HepG2 (cell line): ENCODE measurements around the gene SMTNL2. TPM values are rescaled to one million over a fixed set of nuclear protein-coding genes. Genes with fewer than 3 reads are reported as not detected.
A peak's percentile ranks its signal among the peaks of the same experiment; 100 is the strongest.

ENCODE experiments used
- AGO1 ChIP-seq: fragments of 200-400 bp; formaldehyde crosslinking; IDR thresholded peaks from 2 replicates; pipeline ENCODE4 v1.6.1; 2017; ENCODE audit warnings: mild to moderate bottlenecking, low read depth, low read length, moderate library complexity; ENCODE audit not compliant: poor library complexity, severe bottlenecking
- ATM ChIP-seq: fragments of 450-650 bp; IDR thresholded peaks from 2 replicates; pipeline ENCODE4 v1.7.1; 2017; ENCODE audit warnings: mild to moderate bottlenecking, borderline replicate concordance
- CEBPB ChIP-seq: IDR thresholded peaks from 2 replicates; pipeline ENCODE4 v1.6.1; 2011; ENCODE audit warnings: low read depth, low read length, improper control_type of control experiment, borderline replicate concordance
- FOXA3 ChIP-seq: IDR thresholded peaks from 2 replicates; pipeline ENCODE4 v1.6.1; 2016; ENCODE audit warnings: missing genetic modification reagents, missing compliant biosample characterization
- HMG20B ChIP-seq: conservative IDR thresholded peaks from 2 replicates; pipeline ENCODE4 v1.6.1; 2016; ENCODE audit warnings: missing genetic modification reagents, missing compliant biosample characterization
- HNF4G ChIP-seq, 2 experiments: sonication (generic) in 1 of 2; formaldehyde crosslinking in 1 of 2; IDR thresholded peaks; 2 replicates each; pipeline versions ENCODE4 v1.4.0 to v1.6.1; 2011 to 2020; ENCODE audit warnings: borderline replicate concordance in 2 of 2, low read depth in 2 of 2, mild to moderate bottlenecking in 2 of 2, low read length in 1 of 2, missing genetic modification reagents in 1 of 2, moderate library complexity in 1 of 2
- HNRNPH1 ChIP-seq: fragments of 200-400 bp; formaldehyde crosslinking; optimal IDR thresholded peaks from 2 replicates; pipeline ENCODE3; 2017; ENCODE audit warnings: mild to moderate bottlenecking, low read depth, low read length
- HOXA7 ChIP-seq: sonication (generic); formaldehyde crosslinking; IDR thresholded peaks from 2 replicates; pipeline ENCODE4 v1.8.1; 2022; ENCODE audit warnings: mild to moderate bottlenecking, missing genetic modification reagents, moderate library complexity
- MED1 ChIP-seq: sonication (generic); formaldehyde crosslinking; IDR thresholded peaks from 2 replicates; pipeline ENCODE4 v1.4.0; 2020; ENCODE audit warnings: missing genetic modification reagents
- MEF2D ChIP-seq: sonication (generic); formaldehyde crosslinking; IDR thresholded peaks from 2 replicates; pipeline ENCODE4 v1.5.1; 2020; ENCODE audit warnings: mild to moderate bottlenecking, missing genetic modification reagents
- MTF2 ChIP-seq: sonication (generic); formaldehyde crosslinking; IDR thresholded peaks from 2 replicates; pipeline ENCODE4 v1.5.0; 2020; ENCODE audit warnings: missing genetic modification reagents, borderline replicate concordance
- MXI1 ChIP-seq: IDR thresholded peaks from 3 replicates; pipeline ENCODE4 v1.6.1; 2012; ENCODE audit warnings: low read depth, low read length, inconsistent platforms, borderline replicate concordance
- NCOA2 ChIP-seq: sonication (generic); formaldehyde crosslinking; IDR thresholded peaks from 2 replicates; pipeline ENCODE4 v1.8.0; 2022; ENCODE audit warnings: inconsistent platforms
- ONECUT2 ChIP-seq: sonication (generic); formaldehyde crosslinking; IDR thresholded peaks from 2 replicates; pipeline ENCODE4 v1.4.0; 2020; ENCODE audit warnings: missing genetic modification reagents
- PITX1 ChIP-seq: sonication (generic); formaldehyde crosslinking; IDR thresholded peaks from 2 replicates; pipeline ENCODE4 v1.5.1; 2020; ENCODE audit warnings: mild to moderate bottlenecking, missing genetic modification reagents
- POLR2AphosphoS5 ChIP-seq: IDR thresholded peaks from 2 replicates; pipeline ENCODE4 v1.6.1; 2012; ENCODE audit warnings: low read depth, low read length
- RARA ChIP-seq: IDR thresholded peaks from 2 replicates; pipeline ENCODE4 v1.6.1; 2016; ENCODE audit warnings: missing genetic modification reagents, missing compliant biosample characterization
- TEAD2 ChIP-seq: sonication (generic); formaldehyde crosslinking; IDR thresholded peaks from 2 replicates; pipeline ENCODE4 v1.9.0; 2021; ENCODE audit warnings: missing genetic modification reagents
- TEAD3 ChIP-seq: optimal IDR thresholded peaks from 2 replicates; pipeline ENCODE3; 2016; ENCODE audit warnings: borderline replicate concordance
- XBP1 ChIP-seq: sonication (generic); formaldehyde crosslinking; IDR thresholded peaks from 2 replicates; pipeline ENCODE4 v1.5.0; 2020; ENCODE audit warnings: missing genetic modification reagents
- ZKSCAN1 ChIP-seq: fragments of 150-350 bp; IDR thresholded peaks from 2 replicates; pipeline ENCODE4 v1.6.1; 2014; ENCODE audit warnings: low read length
- ZNF260 ChIP-seq: sonication (generic); formaldehyde crosslinking; IDR thresholded peaks from 2 replicates; pipeline ENCODE4 v1.4.0; 2020; ENCODE audit warnings: missing genetic modification reagents, low read depth, mild to moderate bottlenecking, borderline replicate concordance
- ZNF331 ChIP-seq: sonication (generic); formaldehyde crosslinking; IDR thresholded peaks from 2 replicates; pipeline ENCODE4 v1.4.0; 2020; ENCODE audit warnings: missing genetic modification reagents
- ZNF530 ChIP-seq: sonication (generic); formaldehyde crosslinking; IDR thresholded peaks from 2 replicates; pipeline ENCODE4 v1.5.0; 2020; ENCODE audit warnings: low read depth, mild to moderate bottlenecking, missing genetic modification reagents
- ZNF569 ChIP-seq: sonication (generic); formaldehyde crosslinking; IDR thresholded peaks from 2 replicates; pipeline ENCODE4 v1.5.0; 2020; ENCODE audit warnings: mild to moderate bottlenecking, missing genetic modification reagents, moderate library complexity, borderline replicate concordance
- ZNF589 ChIP-seq: sonication (generic); formaldehyde crosslinking; conservative IDR thresholded peaks from 2 replicates; pipeline ENCODE4 v1.8.0; 2022; ENCODE audit warnings: mild to moderate bottlenecking, moderate library complexity, missing genetic modification reagents
- polyA plus RNA-seq, 8 experiments: library from polyadenylated mRNA; depleted of rRNA in 3 of 8; stranded (reverse) in 7 of 8; unstranded in 1 of 8; fragments of >200 nt; fragmentation: Illumina TruSeq in 4 of 8; extraction: Trizol in 4 of 8; gene quantifications; 2 replicates each; pipeline versions ENCODE4 v1.2.1 to v1.2.3, GENCODE V29; 2011 to 2016; ENCODE audit warnings: low read depth in 4 of 8, missing spikeins in 1 of 8, mixed read lengths in 1 of 8; ENCODE audit not compliant: insufficient read depth in 1 of 8
- total RNA-seq, 5 experiments: library from RNA; depleted of rRNA; stranded (reverse); fragments of >200 nt; fragmentation: Illumina TruSeq; extraction: Trizol; gene quantifications; 2 replicates each; pipeline ENCODE4 v1.2.3, GENCODE V29; 2016; ENCODE audit warnings: low read depth in 1 of 5
- TF ChIP-seq, protein P1 (sequence below): sonication (generic); formaldehyde crosslinking; conservative IDR thresholded peaks from 2 replicates; pipeline ENCODE4 v1.5.0; 2020; ENCODE audit warnings: missing genetic modification reagents
- TF ChIP-seq, protein P2 (sequence below): IDR thresholded peaks from 2 replicates; pipeline ENCODE4 v1.6.1; 2016; ENCODE audit warnings: missing genetic modification reagents, missing compliant biosample characterization
- TF ChIP-seq, protein P3 (sequence below): sonication (generic); IDR thresholded peaks from 2 replicates; pipeline ENCODE4 v1.6.1; 2016; ENCODE audit warnings: low read depth, borderline replicate concordance

SMTNL2 gene
- total and polyA plus RNA-seq, 2 of the 13 experiments (the other 11 are each of a cell fraction or from before 2014, with no cell fraction given): 0.41 to 5.1 TPM

DNA sequence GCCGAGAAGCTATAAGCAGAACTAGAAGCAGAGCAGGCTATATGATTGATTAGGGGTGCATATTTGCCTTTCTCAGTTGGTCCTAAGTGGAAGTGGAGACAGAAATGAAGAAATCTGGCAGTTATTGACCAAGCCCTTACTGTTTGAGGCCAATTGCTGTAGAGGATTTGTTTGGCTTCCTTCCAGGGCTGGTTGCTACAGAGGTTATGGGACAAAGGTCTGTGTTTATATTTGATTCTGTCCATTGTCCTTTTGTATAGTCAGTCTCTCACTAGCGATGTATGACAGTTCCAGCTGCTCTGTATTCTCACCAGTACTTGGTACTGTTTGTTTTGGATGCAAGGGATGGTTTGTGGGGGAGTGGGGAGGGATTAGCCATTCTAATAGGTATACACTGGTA lies 64.4 kb downstream of the SMTNL2 start (continued):
- no peak for TF ChIP-seq HNRNPH1
- TF ChIP-seq MTF2 (CRISPR knock-in tag): no peak
- TF ChIP-seq CEBPB: peak; percentile 78; the same call in 1 of the 2 replicates
- no peak for TF ChIP-seq AGO1
- peak; percentile 10 for TF ChIP-seq TEAD3 (CRISPR knock-in tag)
- 0 out of 2 replicates have a peak, but pooled peaks have one; percentile 35 for TF ChIP-seq ZNF331 (CRISPR knock-in tag)
- TF ChIP-seq, protein P1, sequence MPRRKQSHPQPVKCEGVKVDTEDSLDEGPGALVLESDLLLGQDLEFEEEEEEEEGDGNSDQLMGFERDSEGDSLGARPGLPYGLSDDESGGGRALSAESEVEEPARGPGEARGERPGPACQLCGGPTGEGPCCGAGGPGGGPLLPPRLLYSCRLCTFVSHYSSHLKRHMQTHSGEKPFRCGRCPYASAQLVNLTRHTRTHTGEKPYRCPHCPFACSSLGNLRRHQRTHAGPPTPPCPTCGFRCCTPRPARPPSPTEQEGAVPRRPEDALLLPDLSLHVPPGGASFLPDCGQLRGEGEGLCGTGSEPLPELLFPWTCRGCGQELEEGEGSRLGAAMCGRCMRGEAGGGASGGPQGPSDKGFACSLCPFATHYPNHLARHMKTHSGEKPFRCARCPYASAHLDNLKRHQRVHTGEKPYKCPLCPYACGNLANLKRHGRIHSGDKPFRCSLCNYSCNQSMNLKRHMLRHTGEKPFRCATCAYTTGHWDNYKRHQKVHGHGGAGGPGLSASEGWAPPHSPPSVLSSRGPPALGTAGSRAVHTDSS (CRISPR knock-in tag): no peak
- TF ChIP-seq RARA (CRISPR knock-in tag): peak; percentile 42; the same call in 1 of the 2 replicates
- peak; percentile 83 for TF ChIP-seq HNF4G (IDR thresholded peaks at IDR 0.05; ENCODE audit: borderline replicate concordance, low read depth, low read length)
- TF ChIP-seq HNF4G (CRISPR knock-in tag; IDR thresholded peaks at IDR 0.05; ENCODE audit: borderline replicate concordance, low read depth): no peak
- no peak for TF ChIP-seq POLR2AphosphoS5
- TF ChIP-seq NCOA2 (CRISPR knock-in tag): 0 out of 2 replicates have a peak, but pooled peaks have one; percentile 8
- TF ChIP-seq ZNF569 (CRISPR knock-in tag): no peak
- no peak for TF ChIP-seq ZNF530 (CRISPR knock-in tag)
- TF ChIP-seq ZNF260 (CRISPR knock-in tag): no peak
- no peak for TF ChIP-seq MEF2D (CRISPR knock-in tag)
- 0 out of 2 replicates have a peak, but pooled peaks have one; percentile 49 for TF ChIP-seq ONECUT2
- TF ChIP-seq, protein P2, sequence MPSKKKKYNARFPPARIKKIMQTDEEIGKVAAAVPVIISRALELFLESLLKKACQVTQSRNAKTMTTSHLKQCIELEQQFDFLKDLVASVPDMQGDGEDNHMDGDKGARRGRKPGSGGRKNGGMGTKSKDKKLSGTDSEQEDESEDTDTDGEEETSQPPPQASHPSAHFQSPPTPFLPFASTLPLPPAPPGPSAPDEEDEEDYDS (CRISPR knock-in tag): 0 out of 2 replicates have a peak, but pooled peaks have one; percentile 32
- no peak for TF ChIP-seq XBP1 (CRISPR knock-in tag)
- TF ChIP-seq FOXA3 (CRISPR knock-in tag): peak; percentile 78
- TF ChIP-seq, protein P3, sequence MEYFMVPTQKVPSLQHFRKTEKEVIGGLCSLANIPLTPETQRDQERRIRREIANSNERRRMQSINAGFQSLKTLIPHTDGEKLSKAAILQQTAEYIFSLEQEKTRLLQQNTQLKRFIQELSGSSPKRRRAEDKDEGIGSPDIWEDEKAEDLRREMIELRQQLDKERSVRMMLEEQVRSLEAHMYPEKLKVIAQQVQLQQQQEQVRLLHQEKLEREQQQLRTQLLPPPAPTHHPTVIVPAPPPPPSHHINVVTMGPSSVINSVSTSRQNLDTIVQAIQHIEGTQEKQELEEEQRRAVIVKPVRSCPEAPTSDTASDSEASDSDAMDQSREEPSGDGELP: peak; percentile 69; the same call in 1 of the 2 replicates
- TF ChIP-seq ZNF589 (CRISPR knock-in tag): no peak
- no peak for TF ChIP-seq TEAD2 (CRISPR knock-in tag)
- 0 out of 2 replicates have a peak, but pooled peaks have one; percentile 46 for TF ChIP-seq HMG20B (CRISPR knock-in tag)
- no peak for TF ChIP-seq ATM
- TF ChIP-seq MXI1: no peak
- TF ChIP-seq PITX1 (CRISPR knock-in tag): peak; percentile 40; the same call in 1 of the 2 replicates
- TF ChIP-seq MED1 (CRISPR knock-in tag): no peak
- TF ChIP-seq ZKSCAN1: no peak
- no peak for TF ChIP-seq HOXA7
